ENCODE results near the gene INTS4.
"Not testable (repeated sequence)": the region's sequence is repeated elsewhere in the genome, so short reads cannot be mapped to it uniquely, and the experiment has no call there.

GRCh38 chr11:77910828-77911227 is 83.6 kb downstream of the INTS4 start:
- TF ChIP-seq, protein P1, sequence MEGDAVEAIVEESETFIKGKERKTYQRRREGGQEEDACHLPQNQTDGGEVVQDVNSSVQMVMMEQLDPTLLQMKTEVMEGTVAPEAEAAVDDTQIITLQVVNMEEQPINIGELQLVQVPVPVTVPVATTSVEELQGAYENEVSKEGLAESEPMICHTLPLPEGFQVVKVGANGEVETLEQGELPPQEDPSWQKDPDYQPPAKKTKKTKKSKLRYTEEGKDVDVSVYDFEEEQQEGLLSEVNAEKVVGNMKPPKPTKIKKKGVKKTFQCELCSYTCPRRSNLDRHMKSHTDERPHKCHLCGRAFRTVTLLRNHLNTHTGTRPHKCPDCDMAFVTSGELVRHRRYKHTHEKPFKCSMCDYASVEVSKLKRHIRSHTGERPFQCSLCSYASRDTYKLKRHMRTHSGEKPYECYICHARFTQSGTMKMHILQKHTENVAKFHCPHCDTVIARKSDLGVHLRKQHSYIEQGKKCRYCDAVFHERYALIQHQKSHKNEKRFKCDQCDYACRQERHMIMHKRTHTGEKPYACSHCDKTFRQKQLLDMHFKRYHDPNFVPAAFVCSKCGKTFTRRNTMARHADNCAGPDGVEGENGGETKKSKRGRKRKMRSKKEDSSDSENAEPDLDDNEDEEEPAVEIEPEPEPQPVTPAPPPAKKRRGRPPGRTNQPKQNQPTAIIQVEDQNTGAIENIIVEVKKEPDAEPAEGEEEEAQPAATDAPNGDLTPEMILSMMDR (IDR thresholded peaks at IDR 0.05), result not testable (repeated sequence)
- not testable (repeated sequence) for TF ChIP-seq POLR2A (IDR thresholded peaks at IDR 0.05)

Measured in thyroid gland (tissue), 4 donors.